Activated CD8-positive, alpha-beta T cell treated with anti-CD3 and anti-CD28 coated beads, Interleukin-2, amount 10 ng/mL, durations not matched to agents 7 days and 5 days (primary cell): ENCODE data around the gene KCNIP4. TPM values are rescaled to one million over a fixed set of nuclear protein-coding genes. Genes with fewer than 3 reads are reported as not detected.

Experiments used
- ATAC-seq: fragments of 150-1000 bp; cut with Tn5 transposase; one replicate; pipeline ENCODE4 v1.10.0; 2021; ENCODE audit warnings: moderate library complexity
- CTCF ChIA-PET: fragments of 350-600 bp; sonication (Branson Sonifier 250); formaldehyde crosslinking; loops from one replicate; lab custom pipeline; 2021; ENCODE audit warnings: antibody characterized with exemption; lab: Charles Lee
- POLR2A ChIA-PET: fragments of 350-600 bp; sonication (Branson Sonifier 250); formaldehyde crosslinking; loops from one replicate; lab custom pipeline; 2021; ENCODE audit warnings: antibody characterized with exemption; lab: Charles Lee
- DNase-seq: peaks from one replicate; pipeline ENCODE4 v3.0.0-alpha.2; 2020
- H3K27ac Mint-ChIP-seq: one replicate; pipeline ENCODE4 v1.8.0; 2021; ENCODE audit warnings: mild to moderate bottlenecking, mixed read lengths
- H3K27me3 Mint-ChIP-seq: one replicate; pipeline ENCODE4 v1.8.0; 2021; ENCODE audit warnings: low read depth, mixed read lengths
- H3K36me3 Mint-ChIP-seq: one replicate; pipeline ENCODE4 v1.8.0; 2021; ENCODE audit warnings: low read depth, mixed read lengths
- H3K4me1 Mint-ChIP-seq: one replicate; pipeline ENCODE4 v1.8.0; 2021; ENCODE audit warnings: low read depth, mixed read lengths
- H3K4me3 Mint-ChIP-seq: one replicate; pipeline ENCODE4 v1.8.0; 2021; ENCODE audit warnings: mild to moderate bottlenecking, mixed read lengths
- H3K9me3 Mint-ChIP-seq: one replicate; pipeline ENCODE4 v1.8.0; 2022; ENCODE audit warnings: mixed read lengths; ENCODE audit not compliant: insufficient read depth
- total RNA-seq, 2 experiments: library from RNA; stranded (reverse); gene quantifications; one replicate each; pipeline ENCODE4 v1.2.3, GENCODE V29; 2021

KCNIP4 gene
- total RNA-seq, 2 experiments from 2014 or later = not detected

DNA sequence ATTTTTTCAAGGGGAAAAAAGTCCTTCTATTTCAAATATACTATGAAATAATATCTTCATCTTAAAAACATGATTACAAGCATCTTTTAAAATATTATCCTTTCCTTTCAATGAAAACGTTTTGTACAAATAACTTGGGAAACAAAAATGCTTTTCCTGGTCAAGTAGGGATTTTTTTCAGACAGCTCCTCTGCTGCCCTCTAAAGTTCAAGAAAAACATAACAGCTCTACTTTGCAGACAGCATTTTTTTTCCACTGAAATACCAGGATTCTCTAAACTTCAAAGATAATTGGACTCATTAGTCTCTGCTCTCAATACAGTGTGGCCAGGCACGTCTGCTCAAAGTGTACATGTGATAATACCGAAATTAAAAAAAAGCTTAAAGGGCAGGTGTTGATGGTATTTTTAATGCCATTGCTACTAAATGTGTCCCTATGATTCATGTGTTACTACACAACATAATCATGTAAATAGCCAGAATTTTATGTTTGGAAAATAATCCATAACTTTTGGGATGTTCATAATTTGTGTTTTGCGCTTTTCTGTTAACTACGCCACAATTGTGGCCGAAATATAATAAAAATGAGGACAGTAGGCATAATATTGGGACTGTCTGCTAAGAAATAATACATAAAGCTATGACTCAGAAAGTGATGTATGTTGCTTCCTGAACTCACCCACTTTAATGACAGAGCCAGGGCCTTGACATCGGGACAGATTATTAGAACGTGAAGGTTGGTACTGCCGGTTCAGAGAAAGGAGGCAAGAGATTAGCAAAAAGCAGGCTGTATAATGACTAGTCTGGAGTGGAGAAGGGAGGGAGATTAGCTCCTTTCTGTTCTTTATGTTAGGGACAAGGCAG lies 478.9 kb downstream of the KCNIP4 start:
- Mint-ChIP-seq H3K36me3 (no peaks in the 10 kb centered on the region), H3K4me1 (no peaks in the 10 kb centered on the region), H3K27ac (no peak overlapping the region), H3K4me3 (no peak overlapping the region), H3K27me3 (no peaks in the 10 kb centered on the region), H3K9me3 (no peaks in the 10 kb centered on the region)
- ATAC-seq = no peak
- POLR2A ChIA-PET = no interaction called here
- CTCF ChIA-PET = interaction anchor here (0.9 to 1.0 kb wide), 2 partner anchors 20 to 696 kb away, joined by 3 to 11 read pairs; no protein-coding TSS in a partner anchor
- no peak for DNase-seq

DNA sequence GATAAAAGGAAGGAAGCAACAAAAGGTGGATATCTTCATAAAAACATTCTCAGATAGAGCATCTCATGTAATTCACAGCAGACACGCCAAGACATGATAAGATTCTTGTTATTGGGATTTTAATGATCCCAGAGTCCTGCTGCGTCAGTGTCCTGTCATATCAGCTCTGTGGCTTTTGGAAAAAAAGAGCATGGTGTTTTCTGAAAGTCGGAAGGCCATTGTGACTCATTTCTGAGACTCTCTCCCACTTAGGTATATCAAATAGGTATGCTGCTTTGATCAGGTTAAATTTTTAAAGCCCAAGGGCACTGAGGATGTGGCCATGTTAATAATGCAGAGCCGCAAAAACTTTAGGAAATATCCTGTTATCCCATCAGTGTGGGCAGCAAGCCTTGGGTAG lies 481.0 kb downstream of the KCNIP4 start:
- CTCF ChIA-PET = no interaction called here
- ATAC-seq (no peak), DNase-seq (no peak)
- no peak overlapping the region for H3K27ac Mint-ChIP-seq
- no peaks in the 10 kb centered on the region for H3K36me3 Mint-ChIP-seq
- H3K4me1 Mint-ChIP-seq = no peaks in the 10 kb centered on the region
- H3K9me3 Mint-ChIP-seq = no peaks in the 10 kb centered on the region
- POLR2A ChIA-PET = no interaction called here
- H3K27me3 Mint-ChIP-seq = no peaks in the 10 kb centered on the region
- H3K4me3 Mint-ChIP-seq = no peak overlapping the region

DNA sequence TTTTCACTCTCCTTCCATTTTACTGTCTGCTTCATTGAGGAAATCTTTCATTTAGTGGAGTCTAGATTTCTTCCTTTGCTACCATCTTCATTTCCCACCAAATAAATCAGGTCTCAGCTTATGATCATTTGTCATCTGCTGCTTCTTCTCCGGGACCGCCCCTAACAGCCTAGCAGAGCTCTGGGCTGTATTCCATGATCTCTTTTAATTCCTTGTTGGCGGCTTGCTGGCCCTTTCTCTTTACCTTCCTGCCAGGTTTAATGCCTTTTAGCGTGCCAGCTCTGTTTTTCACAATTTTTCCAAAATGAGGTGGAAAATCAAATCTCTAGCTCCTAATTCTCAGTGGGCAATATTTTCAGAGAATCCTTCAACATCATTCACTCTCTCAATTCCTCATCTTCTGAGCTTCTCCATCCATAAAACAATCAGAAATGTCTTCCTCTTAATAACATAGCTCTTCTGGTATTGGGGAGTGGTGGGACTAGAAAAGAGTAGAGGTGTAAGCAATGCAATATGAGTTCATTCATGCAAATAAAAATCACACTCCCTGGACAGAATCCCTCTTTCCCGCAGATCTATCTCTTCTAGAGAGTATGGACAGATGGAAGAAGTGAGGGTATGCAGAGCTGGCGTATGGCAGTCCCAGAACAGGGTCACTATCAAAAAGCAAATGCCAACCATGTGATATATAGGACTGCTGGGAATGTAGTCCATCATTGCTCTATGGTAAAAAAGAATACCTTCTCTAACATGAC lies 491.3 kb downstream of the KCNIP4 start:
- Mint-ChIP-seq H3K4me3 (no peak overlapping the region), H3K9me3 (peaks cover 3% of the 10 kb centered on the region)
- no peak for ATAC-seq

DNA sequence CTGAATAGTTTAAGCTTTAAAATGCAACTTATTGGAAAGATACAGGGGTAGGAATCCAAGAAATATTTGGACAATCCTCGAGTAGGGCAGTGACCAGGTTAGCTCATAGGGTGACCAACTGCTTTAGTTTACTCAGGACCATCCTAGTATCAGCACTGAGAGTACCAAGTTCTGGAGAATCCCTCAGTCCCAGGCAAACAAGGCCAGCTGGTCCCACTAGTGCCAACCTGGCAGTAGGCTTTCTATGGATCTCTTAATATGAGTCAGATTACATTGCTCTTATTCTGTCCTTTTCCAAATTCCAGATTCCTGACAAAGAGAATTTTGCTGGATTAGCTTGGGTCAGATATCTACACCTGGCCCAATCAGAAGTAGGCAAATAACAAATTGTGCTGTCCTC lies 493.7 kb downstream of the KCNIP4 start:
- H3K27me3 Mint-ChIP-seq = no peaks in the 10 kb centered on the region
- no peaks in the 10 kb centered on the region for H3K4me1 Mint-ChIP-seq
- POLR2A ChIA-PET = no interaction called here
- no peak overlapping the region for H3K4me3 Mint-ChIP-seq
- no peak overlapping the region for H3K27ac Mint-ChIP-seq
- H3K36me3 Mint-ChIP-seq = no peaks in the 10 kb centered on the region
- CTCF ChIA-PET = no interaction called here
- no peak for ATAC-seq
- DNase-seq = no peak
- no peaks in the 10 kb centered on the region for H3K9me3 Mint-ChIP-seq

More for the DNA sequence above, 491.3 kb downstream of the KCNIP4 start:
- CTCF ChIA-PET = no interaction called here
- Mint-ChIP-seq H3K36me3 (no peaks in the 10 kb centered on the region), H3K27ac (no peak overlapping the region), H3K27me3 (no peaks in the 10 kb centered on the region), H3K4me1 (no peaks in the 10 kb centered on the region)
- POLR2A ChIA-PET = no interaction called here
- DNase-seq = no peak

DNA sequence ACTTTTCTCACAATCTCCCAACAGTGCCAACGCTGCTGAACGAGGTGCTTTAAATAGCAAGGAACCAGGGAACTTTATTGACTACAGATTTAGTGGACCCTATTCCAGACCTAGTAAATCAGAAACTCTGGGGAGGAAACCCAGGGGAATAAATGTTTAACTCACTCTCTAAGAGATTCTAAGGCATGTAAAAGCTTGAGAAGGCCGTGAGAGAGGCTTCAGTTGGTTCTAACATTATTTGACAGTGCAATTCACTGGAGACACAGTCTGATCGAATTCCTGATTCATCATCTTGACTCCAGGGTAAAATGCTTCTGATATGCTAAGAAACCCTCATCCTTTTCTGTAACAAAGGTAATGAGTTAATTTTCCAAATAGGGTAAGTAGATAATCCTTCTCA lies 494.4 kb downstream of the KCNIP4 start:
- Mint-ChIP-seq H3K4me1 (no peaks in the 10 kb centered on the region), H3K27me3 (no peaks in the 10 kb centered on the region), H3K27ac (no peak overlapping the region), H3K9me3 (no peaks in the 10 kb centered on the region), H3K4me3 (no peak overlapping the region), H3K36me3 (no peaks in the 10 kb centered on the region)
- DNase-seq (no peak), ATAC-seq (no peak)
- ChIA-PET POLR2A (no interaction called here), CTCF (no interaction called here)

DNA sequence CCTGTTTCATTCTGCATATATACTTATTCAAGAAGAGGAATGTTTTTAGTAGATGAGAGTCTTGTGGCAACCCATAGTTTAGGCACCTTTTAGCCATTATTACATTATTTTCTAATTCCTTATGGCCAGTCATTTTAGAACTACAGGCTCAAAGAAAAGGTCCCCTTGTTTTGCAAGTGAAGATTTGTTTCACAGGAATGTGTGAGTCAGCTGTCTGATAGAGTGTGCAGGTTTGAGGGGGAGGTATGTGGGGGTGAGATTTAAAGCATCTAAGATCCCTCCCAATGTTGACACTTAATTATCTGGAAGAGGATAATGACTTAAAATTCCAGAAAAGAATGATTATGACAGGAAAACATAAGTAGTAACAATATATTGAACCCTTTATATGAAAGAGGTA lies 495.6 kb downstream of the KCNIP4 start:
- no peaks in the 10 kb centered on the region for H3K27me3 Mint-ChIP-seq
- DNase-seq (no peak), ATAC-seq (no peak)
- POLR2A ChIA-PET = no interaction called here
- no peaks in the 10 kb centered on the region for H3K4me1 Mint-ChIP-seq
- CTCF ChIA-PET = no interaction called here
- H3K36me3 Mint-ChIP-seq = no peaks in the 10 kb centered on the region
- H3K4me3 Mint-ChIP-seq = no peak overlapping the region
- no peak overlapping the region for H3K27ac Mint-ChIP-seq
- no peaks in the 10 kb centered on the region for H3K9me3 Mint-ChIP-seq

DNA sequence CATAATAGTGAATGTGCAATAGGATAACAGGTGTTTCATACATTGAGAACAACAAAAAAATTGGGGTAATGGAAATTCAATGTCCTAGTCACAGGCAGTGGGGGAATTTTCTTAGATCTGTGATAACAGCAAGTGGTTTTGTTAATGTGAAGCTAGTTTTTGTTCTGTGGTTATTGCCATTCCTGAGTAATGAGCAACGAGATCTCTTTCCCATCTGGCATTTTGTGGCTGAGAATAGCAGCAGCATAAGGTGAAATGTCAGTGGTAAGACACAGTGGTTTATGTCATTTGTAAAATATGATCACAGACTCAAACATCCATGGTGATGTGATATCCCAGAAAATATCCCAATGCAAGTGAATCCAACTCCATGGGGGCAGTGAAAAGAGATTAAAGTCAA lies 497.5 kb downstream of the KCNIP4 start:
- CTCF ChIA-PET = no interaction called here
- POLR2A ChIA-PET = no interaction called here

DNA sequence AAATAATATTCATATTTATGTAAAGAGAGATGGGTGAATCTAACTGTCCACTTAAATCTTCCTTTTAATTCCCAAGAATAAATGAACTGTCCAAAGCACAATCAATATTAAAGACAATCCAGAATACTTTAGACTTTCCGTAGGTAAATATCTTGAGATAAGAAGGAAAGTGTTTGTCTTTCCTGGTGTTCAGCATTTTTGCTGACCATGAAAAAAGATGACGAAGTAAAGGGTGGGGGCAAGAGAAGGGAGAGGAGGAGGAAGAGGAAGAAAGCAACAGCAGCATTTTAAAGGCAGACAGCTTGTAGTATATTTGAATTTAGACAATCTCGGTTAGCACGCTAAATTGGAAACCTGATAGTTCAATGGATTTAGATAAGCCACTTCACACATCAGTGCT lies 498.2 kb downstream of the KCNIP4 start:
- CTCF ChIA-PET = no interaction called here
- ATAC-seq (no peak), DNase-seq (no peak)
- no peak overlapping the region for H3K27ac Mint-ChIP-seq
- H3K36me3 Mint-ChIP-seq = no peaks in the 10 kb centered on the region
- H3K27me3 Mint-ChIP-seq = no peaks in the 10 kb centered on the region
- H3K4me1 Mint-ChIP-seq = no peaks in the 10 kb centered on the region
- POLR2A ChIA-PET = no interaction called here
- H3K4me3 Mint-ChIP-seq = no peak overlapping the region
- no peaks in the 10 kb centered on the region for H3K9me3 Mint-ChIP-seq

More for the DNA sequence above, 497.5 kb downstream of the KCNIP4 start:
- H3K27me3 Mint-ChIP-seq = no peaks in the 10 kb centered on the region
- ATAC-seq (no peak), DNase-seq (no peak)
- no peaks in the 10 kb centered on the region for H3K9me3 Mint-ChIP-seq
- no peak overlapping the region for H3K27ac Mint-ChIP-seq
- H3K4me1 Mint-ChIP-seq = no peaks in the 10 kb centered on the region
- H3K4me3 Mint-ChIP-seq = no peak overlapping the region
- no peaks in the 10 kb centered on the region for H3K36me3 Mint-ChIP-seq

DNA sequence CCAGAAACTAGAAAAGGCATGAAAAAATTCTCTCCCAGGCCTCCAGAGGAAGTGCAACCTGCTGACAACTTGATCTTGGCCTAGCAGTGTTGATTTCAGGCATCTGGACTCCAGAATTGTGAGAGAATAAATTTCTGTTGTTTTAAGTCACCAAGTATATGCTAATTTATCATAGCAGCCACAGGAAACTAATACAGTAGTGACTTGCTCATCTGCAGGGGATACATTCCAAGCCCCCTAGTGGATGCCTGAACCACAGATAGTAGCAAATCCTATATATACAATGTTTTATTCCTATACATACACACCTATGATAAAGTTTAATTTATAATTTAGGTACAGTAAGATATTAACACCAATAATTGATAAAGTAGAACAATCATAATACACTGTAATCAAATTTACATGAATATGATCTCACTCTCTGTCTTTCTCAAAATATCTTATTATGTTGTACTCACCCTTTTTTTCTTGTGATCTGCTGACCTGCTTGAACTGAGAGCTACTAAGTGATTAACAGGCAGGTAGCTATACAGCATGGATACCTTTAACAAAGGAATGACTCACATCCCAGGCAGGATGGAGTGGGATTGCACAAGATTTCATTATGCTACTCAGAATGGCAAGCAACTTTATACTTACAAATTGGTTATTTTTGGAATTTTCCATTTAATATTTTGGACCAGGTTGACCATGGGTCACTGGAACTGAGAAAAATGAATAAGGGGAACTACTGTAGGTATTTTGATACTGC lies 501.1 kb downstream of the KCNIP4 start:
- DNase-seq (no peak), ATAC-seq (no peak)
- H3K27ac Mint-ChIP-seq = no peak overlapping the region
- no peaks in the 10 kb centered on the region for H3K27me3 Mint-ChIP-seq
- no peaks in the 10 kb centered on the region for H3K4me1 Mint-ChIP-seq
- no peak overlapping the region for H3K4me3 Mint-ChIP-seq
- H3K36me3 Mint-ChIP-seq = no peaks in the 10 kb centered on the region
- ChIA-PET CTCF (no interaction called here), POLR2A (no interaction called here)
- H3K9me3 Mint-ChIP-seq = no peaks in the 10 kb centered on the region

DNA sequence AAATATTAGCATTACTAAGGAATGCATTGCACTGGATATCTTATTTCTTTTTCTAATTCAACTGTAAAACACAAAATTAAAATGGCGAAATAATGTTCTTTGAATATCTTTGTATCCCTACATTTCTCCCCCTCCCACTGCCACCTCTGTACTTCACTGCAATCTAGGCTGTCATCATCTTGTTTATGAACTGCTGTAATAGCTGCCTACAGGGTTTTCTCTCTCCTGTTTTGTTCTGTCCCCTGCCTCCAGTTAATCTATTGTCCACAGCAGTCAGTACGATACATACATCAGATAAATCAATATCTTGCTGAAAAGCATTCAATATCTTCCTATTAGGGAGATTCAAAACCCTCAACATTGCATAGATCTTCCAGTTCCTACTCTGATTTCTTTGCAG lies 528.4 kb downstream of the KCNIP4 start:
- no peak for ATAC-seq
- DNase-seq = no peak
- Mint-ChIP-seq H3K27ac (no peak overlapping the region), H3K4me3 (no peak overlapping the region), H3K27me3 (no peaks in the 10 kb centered on the region), H3K9me3 (no peaks in the 10 kb centered on the region), H3K36me3 (no peaks in the 10 kb centered on the region), H3K4me1 (no peaks in the 10 kb centered on the region)
- ChIA-PET CTCF (no interaction called here), POLR2A (no interaction called here)

DNA sequence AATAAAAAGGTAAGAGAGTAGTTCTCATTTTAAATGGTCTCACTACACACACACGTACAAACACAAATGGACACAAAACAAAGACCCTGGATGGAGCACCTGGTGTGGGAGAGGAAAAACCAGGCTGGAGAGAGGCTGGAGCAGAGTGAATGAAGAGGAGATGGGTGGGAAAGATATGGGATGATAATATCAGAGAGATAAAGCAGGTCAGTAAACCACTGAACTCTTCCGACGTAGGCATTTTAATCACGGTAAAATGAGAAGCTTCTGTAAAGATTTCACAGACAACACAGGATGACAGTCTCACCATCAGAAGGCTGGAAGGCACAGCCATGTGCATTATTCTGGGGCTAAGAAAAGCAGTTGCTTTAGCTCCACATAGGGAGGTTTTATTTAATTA lies 532.8 kb downstream of the KCNIP4 start:
- no peak overlapping the region for H3K4me3 Mint-ChIP-seq
- CTCF ChIA-PET = no interaction called here
- no peaks in the 10 kb centered on the region for H3K27me3 Mint-ChIP-seq
- POLR2A ChIA-PET = no interaction called here
- ATAC-seq = no peak
- no peaks in the 10 kb centered on the region for H3K36me3 Mint-ChIP-seq
- DNase-seq = no peak
- H3K27ac Mint-ChIP-seq = no peak overlapping the region
- H3K9me3 Mint-ChIP-seq = no peaks in the 10 kb centered on the region
- no peaks in the 10 kb centered on the region for H3K4me1 Mint-ChIP-seq
